Endothelial cell of umbilical vein (primary cell): ENCODE measurements around the gene DAZAP1.

ENCODE experiments used
- EZH2 ChIP-seq: IDR thresholded peaks from 2 replicates; pipeline ENCODE4 v1.6.1; 2012; ENCODE audit warnings: borderline replicate concordance, low read depth, mild to moderate bottlenecking, moderate library complexity, low read length, inconsistent platforms; ENCODE audit not compliant: severe bottlenecking
- FOS ChIP-seq: IDR thresholded peaks from 2 replicates; pipeline ENCODE4 v1.6.1; 2011; ENCODE audit warnings: mild to moderate bottlenecking, low read length, moderate library complexity, borderline replicate concordance; ENCODE audit not compliant: insufficient read depth
- POLR2A ChIP-seq: IDR thresholded peaks from 2 replicates; pipeline ENCODE4 v1.6.1; 2012; ENCODE audit warnings: low read depth, mild to moderate bottlenecking, control low read depth, low read length
- TF ChIP-seq, protein P1 (sequence below): IDR thresholded peaks from 2 replicates; pipeline ENCODE4 v1.6.1; 2011; ENCODE audit not compliant: insufficient read depth, insufficient read length
- TF ChIP-seq, protein P2 (sequence below), 2 donors: IDR thresholded peaks; 1 replicate in 1 of 2; 2 replicates in 1 of 2; pipeline ENCODE4 v1.5.1; 2011; ENCODE audit warnings: low read length in 2 of 2, mild to moderate bottlenecking in 2 of 2, moderate library complexity in 2 of 2, control low read depth in 1 of 2, inconsistent platforms in 1 of 2, low read depth in 1 of 2; ENCODE audit not compliant: insufficient read depth in 1 of 2; ENCODE audit errors: extremely low read depth in 1 of 2

DNA sequence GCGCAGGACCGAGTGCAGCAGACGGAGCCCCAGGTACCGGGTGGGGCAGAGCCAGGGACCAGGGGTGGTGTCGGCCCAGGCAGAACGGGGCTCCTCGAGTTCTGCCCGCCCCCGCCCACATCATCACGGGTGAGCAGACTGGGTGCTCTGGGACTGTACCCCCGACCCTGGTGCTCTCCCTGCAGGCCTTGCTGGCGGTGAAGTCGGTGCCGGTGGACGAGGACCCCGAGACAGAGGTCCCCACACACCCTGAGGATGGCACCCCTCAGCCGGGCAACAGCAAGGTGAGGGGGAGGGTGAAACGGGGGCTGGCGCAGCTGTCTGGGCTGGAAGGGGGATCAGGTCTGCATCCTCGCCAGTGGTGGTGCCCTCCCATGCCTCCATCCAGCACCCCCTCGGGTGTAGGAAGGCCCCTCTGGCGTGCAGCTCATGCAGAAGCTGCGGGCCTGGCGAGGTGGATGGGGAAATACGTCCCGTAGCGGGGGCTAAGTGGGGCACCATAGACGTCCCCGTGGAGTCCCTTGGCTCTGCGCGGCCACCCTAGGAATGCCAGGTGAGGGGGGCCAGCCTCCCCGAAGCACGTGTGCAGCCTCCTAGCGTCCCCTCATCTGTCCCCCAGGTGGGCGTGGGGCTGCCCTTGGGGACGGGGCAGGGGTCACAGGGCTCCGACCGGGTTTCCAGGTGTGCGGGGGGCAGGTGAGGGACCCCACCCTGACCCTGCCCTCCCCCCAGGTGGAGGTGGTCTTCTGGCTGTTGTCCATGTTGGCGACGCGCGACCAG lies 48.9 kb downstream of the DAZAP1 start:
- no peak for TF ChIP-seq EZH2
- no peak for TF ChIP-seq FOS
- TF ChIP-seq, protein P1, sequence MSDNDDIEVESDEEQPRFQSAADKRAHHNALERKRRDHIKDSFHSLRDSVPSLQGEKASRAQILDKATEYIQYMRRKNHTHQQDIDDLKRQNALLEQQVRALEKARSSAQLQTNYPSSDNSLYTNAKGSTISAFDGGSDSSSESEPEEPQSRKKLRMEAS: no peak
- TF ChIP-seq, protein P2, sequence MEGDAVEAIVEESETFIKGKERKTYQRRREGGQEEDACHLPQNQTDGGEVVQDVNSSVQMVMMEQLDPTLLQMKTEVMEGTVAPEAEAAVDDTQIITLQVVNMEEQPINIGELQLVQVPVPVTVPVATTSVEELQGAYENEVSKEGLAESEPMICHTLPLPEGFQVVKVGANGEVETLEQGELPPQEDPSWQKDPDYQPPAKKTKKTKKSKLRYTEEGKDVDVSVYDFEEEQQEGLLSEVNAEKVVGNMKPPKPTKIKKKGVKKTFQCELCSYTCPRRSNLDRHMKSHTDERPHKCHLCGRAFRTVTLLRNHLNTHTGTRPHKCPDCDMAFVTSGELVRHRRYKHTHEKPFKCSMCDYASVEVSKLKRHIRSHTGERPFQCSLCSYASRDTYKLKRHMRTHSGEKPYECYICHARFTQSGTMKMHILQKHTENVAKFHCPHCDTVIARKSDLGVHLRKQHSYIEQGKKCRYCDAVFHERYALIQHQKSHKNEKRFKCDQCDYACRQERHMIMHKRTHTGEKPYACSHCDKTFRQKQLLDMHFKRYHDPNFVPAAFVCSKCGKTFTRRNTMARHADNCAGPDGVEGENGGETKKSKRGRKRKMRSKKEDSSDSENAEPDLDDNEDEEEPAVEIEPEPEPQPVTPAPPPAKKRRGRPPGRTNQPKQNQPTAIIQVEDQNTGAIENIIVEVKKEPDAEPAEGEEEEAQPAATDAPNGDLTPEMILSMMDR (IDR thresholded peaks at IDR 0.05; ENCODE audit: extremely low read depth in 1 of 2, insufficient read depth in 1 of 2, low read depth in 1 of 2, low read length in 2 of 2): no peak
- TF ChIP-seq POLR2A: no peak
